ENCODE data around the gene ENDOU. TPM values are rescaled to one million over a fixed set of nuclear protein-coding genes. Genes with fewer than 3 reads are reported as not detected.
A peak's percentile ranks its signal among the peaks of the same experiment; 100 is the strongest.
"Not testable (repeated sequence)": the region's sequence is repeated elsewhere in the genome, so short reads cannot be mapped to it uniquely, and the experiment has no call there.

ENDOU gene
- total RNA-seq, 2 experiments from 2014 or later, result 0.30 TPM; not detected in 1

- ATAC-seq (ENCODE audit: low read depth) (peak; percentile 94), DNase-seq (peak; percentile 99)
- peaks cover 15% of the 10 kb centered on the region for H3K36me3 Mint-ChIP-seq
- peak within 1 kb of the TSS; percentile 97 for H3K27ac Mint-ChIP-seq
- POLR2A ChIA-PET, result interaction anchor here (0.6 to 2.6 kb wide), 24 partner anchors 9 to 1632 kb away, joined by 3 to 10 read pairs (median 3); partner anchors contain the start of genes HDAC7, SLC38A1 and VDR
- H3K27me3 Mint-ChIP-seq, result no peaks in the 10 kb centered on the region
- peaks cover 44% of the 10 kb centered on the region for H3K4me1 Mint-ChIP-seq
- peak within 1 kb of the TSS; percentile 96 for H3K4me3 Mint-ChIP-seq
- no peaks in the 10 kb centered on the region for H3K9me3 Mint-ChIP-seq
Measured at GRCh38 chr12:47705566-47706425, 19.5 kb downstream of the ENDOU start, which contains the start of gene RPAP3. Gene RPAP3, minus strand, starts transcription at chr12:47706030. Its CDS starts 3,190 bp downstream, at chr12:47702840.

- DNase-seq, result no peak
- ATAC-seq (ENCODE audit: low read depth), result no peak
- Mint-ChIP-seq H3K4me3 (peak overlapping the region; percentile 96), H3K9me3 (no peaks in the 10 kb centered on the region), H3K27me3 (no peaks in the 10 kb centered on the region), H3K27ac (peak overlapping the region; percentile 79), H3K4me1 (peaks cover 45% of the 10 kb centered on the region), H3K36me3 (peaks cover 15% of the 10 kb centered on the region)
- POLR2A ChIA-PET, result interaction anchor here (0.7 to 2.1 kb wide), 4 partner anchors 10 to 1631 kb away, joined by 3 to 5 read pairs (median 4); partner anchors contain the start of gene SLC38A1
Measured at GRCh38 chr12:47705229-47705565, 20.1 kb downstream of the ENDOU start.

GRCh38 chr12:47704719-47705118, 20.6 kb downstream of the ENDOU start:
- POLR2A ChIA-PET, result interaction anchor here (0.7 to 2.1 kb wide), 4 partner anchors 10 to 1631 kb away, joined by 3 to 5 read pairs (median 4); partner anchors contain the start of gene SLC38A1
- no peaks in the 10 kb centered on the region for H3K27me3 Mint-ChIP-seq
- no peak for DNase-seq
- no peak for ATAC-seq (ENCODE audit: low read depth)
- H3K4me1 Mint-ChIP-seq, result peaks cover 46% of the 10 kb centered on the region
- peak overlapping the region; percentile 96 for H3K4me3 Mint-ChIP-seq
- H3K27ac Mint-ChIP-seq, result peak overlapping the region; percentile 79
- H3K36me3 Mint-ChIP-seq, result peaks cover 17% of the 10 kb centered on the region
- no peaks in the 10 kb centered on the region for H3K9me3 Mint-ChIP-seq

- DNase-seq (no peak), ATAC-seq (ENCODE audit: low read depth) (no peak)
- POLR2A ChIA-PET, result no interaction called here
- Mint-ChIP-seq H3K27ac (no peak overlapping the region), H3K36me3 (peaks cover 34% of the 10 kb centered on the region), H3K4me3 (no peak overlapping the region), H3K27me3 (no peaks in the 10 kb centered on the region), H3K9me3 (no peaks in the 10 kb centered on the region), H3K4me1 (peaks cover 27% of the 10 kb centered on the region)
Measured at GRCh38 chr12:47700263-47700662, 25.0 kb downstream of the ENDOU start.

- ATAC-seq (ENCODE audit: low read depth) (no peak), DNase-seq (no peak)
- H3K4me1 Mint-ChIP-seq, result peaks cover 17% of the 10 kb centered on the region
- H3K27ac Mint-ChIP-seq, result no peak overlapping the region
- no peaks in the 10 kb centered on the region for H3K9me3 Mint-ChIP-seq
- H3K27me3 Mint-ChIP-seq, result no peaks in the 10 kb centered on the region
- POLR2A ChIA-PET, result no interaction called here
- H3K4me3 Mint-ChIP-seq, result no peak overlapping the region
- H3K36me3 Mint-ChIP-seq, result peaks cover 40% of the 10 kb centered on the region
Measured at GRCh38 chr12:47698631-47699030, 26.7 kb downstream of the ENDOU start.

- H3K27me3 Mint-ChIP-seq, result no peaks in the 10 kb centered on the region
- H3K27ac Mint-ChIP-seq, result no peak overlapping the region
- H3K36me3 Mint-ChIP-seq, result peaks cover 38% of the 10 kb centered on the region
- ATAC-seq (ENCODE audit: low read depth), result no peak
- POLR2A ChIA-PET, result no interaction called here
- H3K9me3 Mint-ChIP-seq, result no peaks in the 10 kb centered on the region
- H3K4me1 Mint-ChIP-seq, result peaks cover 12% of the 10 kb centered on the region
- DNase-seq, result no peak
- no peak overlapping the region for H3K4me3 Mint-ChIP-seq
Measured at GRCh38 chr12:47698055-47698454, 27.2 kb downstream of the ENDOU start.

GRCh38 chr12:47689215-47689614, 36.1 kb downstream of the ENDOU start:
- H3K9me3 Mint-ChIP-seq, result no peaks in the 10 kb centered on the region
- H3K27me3 Mint-ChIP-seq, result no peaks in the 10 kb centered on the region
- H3K4me1 Mint-ChIP-seq, result no peaks in the 10 kb centered on the region
- peaks cover 30% of the 10 kb centered on the region for H3K36me3 Mint-ChIP-seq
- H3K27ac Mint-ChIP-seq, result no peak overlapping the region
- DNase-seq, result no peak
- POLR2A ChIA-PET, result no interaction called here
- no peak for ATAC-seq (ENCODE audit: low read depth)
- H3K4me3 Mint-ChIP-seq, result no peak overlapping the region

GRCh38 chr12:47687636-47688035, 37.7 kb downstream of the ENDOU start:
- peaks cover 4% of the 10 kb centered on the region for H3K4me1 Mint-ChIP-seq

GRCh38 chr12:47686645-47687240, 38.5 kb downstream of the ENDOU start:
- no peak overlapping the region for H3K4me3 Mint-ChIP-seq
- H3K27ac Mint-ChIP-seq, result no peak overlapping the region
- POLR2A ChIA-PET, result interaction anchor here (0.7 to 1.8 kb wide), 3 partner anchors 19 to 636 kb away, joined by 3 to 6 read pairs (median 3); partner anchors contain the start of gene RPAP3
- H3K4me1 Mint-ChIP-seq, result peaks cover 4% of the 10 kb centered on the region
- peaks cover 22% of the 10 kb centered on the region for H3K36me3 Mint-ChIP-seq
- H3K9me3 Mint-ChIP-seq, result no peaks in the 10 kb centered on the region
- no peaks in the 10 kb centered on the region for H3K27me3 Mint-ChIP-seq
- DNase-seq (no peak), ATAC-seq (ENCODE audit: low read depth) (peak; percentile 70)

More at GRCh38 chr12:47687636-47688035, 37.7 kb downstream of the ENDOU start:
- DNase-seq, result no peak
- POLR2A ChIA-PET, result no interaction called here
- Mint-ChIP-seq H3K4me3 (no peak overlapping the region), H3K27ac (no peak overlapping the region), H3K27me3 (no peaks in the 10 kb centered on the region), H3K9me3 (no peaks in the 10 kb centered on the region), H3K36me3 (peaks cover 28% of the 10 kb centered on the region)
- no peak for ATAC-seq (ENCODE audit: low read depth)

- no peak for DNase-seq
- POLR2A ChIA-PET, result no interaction called here
- peaks cover 11% of the 10 kb centered on the region for H3K4me1 Mint-ChIP-seq
- no peak overlapping the region for H3K27ac Mint-ChIP-seq
- no peaks in the 10 kb centered on the region for H3K27me3 Mint-ChIP-seq
- no peaks in the 10 kb centered on the region for H3K9me3 Mint-ChIP-seq
- H3K4me3 Mint-ChIP-seq, result no peak overlapping the region
- peaks cover 59% of the 10 kb centered on the region for H3K36me3 Mint-ChIP-seq
- ATAC-seq (ENCODE audit: low read depth), result no peak
Measured at GRCh38 chr12:47679785-47680184, 45.5 kb downstream of the ENDOU start.

GRCh38 chr12:47672068-47672467, 53.2 kb downstream of the ENDOU start:
- POLR2A ChIA-PET, result no interaction called here
- no peak overlapping the region for H3K4me3 Mint-ChIP-seq
- DNase-seq (no peak), ATAC-seq (ENCODE audit: low read depth) (no peak)
- H3K27ac Mint-ChIP-seq, result no peak overlapping the region
- no peaks in the 10 kb centered on the region for H3K27me3 Mint-ChIP-seq
- no peaks in the 10 kb centered on the region for H3K9me3 Mint-ChIP-seq
- H3K4me1 Mint-ChIP-seq, result peaks cover 11% of the 10 kb centered on the region
- peaks cover 46% of the 10 kb centered on the region for H3K36me3 Mint-ChIP-seq

GRCh38 chr12:47667935-47668334, 57.4 kb downstream of the ENDOU start:
- H3K4me3 Mint-ChIP-seq; H3K27ac Mint-ChIP-seq; DNase-seq; H3K9me3 Mint-ChIP-seq; H3K4me1 Mint-ChIP-seq; ATAC-seq (ENCODE audit: low read depth); H3K27me3 Mint-ChIP-seq; POLR2A ChIA-PET: not testable (repeated sequence)
- peaks cover 30% of the 10 kb centered on the region for H3K36me3 Mint-ChIP-seq
